Breast epithelium (tissue), 4 donors: ENCODE results near the gene DNAH17. TPM values are rescaled to one million over a fixed set of nuclear protein-coding genes. Genes with fewer than 3 reads are reported as not detected.

Experiments
- DNase-seq, 2 donors: peaks; one replicate each; pipeline ENCODE4 v3.0.0-alpha.2; 2019; ENCODE audit warnings: low spot score in 2 of 2
- H3K27ac ChIP-seq, 2 donors: fragments of 200-600 bp; sonication (generic) in 1 of 2; one replicate each; pipeline ENCODE4 v1.5.1; 2016 to 2019; ENCODE audit warnings: mild to moderate bottlenecking in 1 of 2
- H3K27me3 ChIP-seq, 2 donors: fragments of 200-600 bp; sonication (generic) in 1 of 2; one replicate each; pipeline versions ENCODE4 v1.5.1 to v1.6.0; 2017 to 2019; ENCODE audit warnings: control low read depth in 1 of 2, mild to moderate bottlenecking in 1 of 2
- H3K36me3 ChIP-seq: fragments of 200-600 bp; one replicate; pipeline ENCODE4 v1.5.1; 2019
- H3K4me1 ChIP-seq, 2 donors: fragments of 200-600 bp; sonication (generic); one replicate each; pipeline ENCODE4 v1.5.1; 2016 to 2019; ENCODE audit warnings: control low read depth in 1 of 2
- H3K4me3 ChIP-seq, 3 donors: fragments of 200-600 bp; sonication (generic); 1 replicate in 2 of 3; 2 replicates in 1 of 3; pipeline ENCODE4 v1.5.1; 2016 to 2019; ENCODE audit warnings: mild to moderate bottlenecking in 3 of 3, moderate library complexity in 2 of 3
- H3K9me3 ChIP-seq, 2 donors: fragments of 200-600 bp; sonication (generic) in 1 of 2; one replicate each; pipeline ENCODE4 v1.5.1; 2016 to 2019; ENCODE audit warnings: control low read depth in 1 of 2
- CTCF ChIP-seq, 3 donors: fragments of 450-650 bp; IDR thresholded peaks; one replicate each; pipeline ENCODE4 v1.5.1; 2016 to 2017; ENCODE audit warnings: antibody characterized with exemption in 3 of 3, mild to moderate bottlenecking in 3 of 3, moderate library complexity in 3 of 3
- POLR2A ChIP-seq: fragments of 450-650 bp; IDR thresholded peaks from one replicate; pipeline ENCODE4 v1.6.1; 2016; ENCODE audit warnings: antibody characterized with exemption, mild to moderate bottlenecking, moderate library complexity
- POLR2AphosphoS5 ChIP-seq, 3 donors: sonication (generic); formaldehyde crosslinking; IDR thresholded peaks; one replicate each; pipeline ENCODE4 v1.6.1; 2017; ENCODE audit warnings: antibody characterized with exemption in 3 of 3
- intact Hi-C: fragments of 100-400 bp; cut with DNase I; formaldehyde crosslinking; loops from one replicate; pipeline ENCODE4 v1.15.1; 2023; ENCODE audit warnings: low total_unique reads
- total RNA-seq, 3 donors: library from RNA; depleted of rRNA; stranded (reverse); fragments of >200 nt; gene quantifications; one replicate each; pipeline ENCODE4 v1.1.0, GENCODE V29; 2016

Gene DNAH17
- total RNA-seq, 3 donors from 2014 or later: 0.15 to 0.33 TPM; not detected in 1

DNA sequence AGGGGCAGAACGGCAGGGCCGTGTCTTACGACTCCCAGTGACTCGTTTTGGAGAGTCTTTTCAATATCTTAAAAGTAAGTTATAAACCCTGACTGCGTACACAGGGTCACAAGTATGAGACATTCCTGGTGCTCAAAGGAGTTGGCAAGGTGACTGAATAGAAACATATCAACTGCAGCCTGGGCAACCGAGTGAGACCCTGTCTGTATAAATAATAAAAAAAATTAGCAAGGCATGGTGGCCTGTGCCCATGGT is 115.5 kb downstream of the DNAH17 start:
- no peaks in the 10 kb centered on the region for H3K27me3 ChIP-seq
- TF ChIP-seq POLR2A (no peak), CTCF (IDR thresholded peaks at IDR 0.05) (no peak), POLR2AphosphoS5 (IDR thresholded peaks at IDR 0.05) (no peak)
- no peak overlapping the region for H3K27ac ChIP-seq
- no peaks in the 10 kb centered on the region for H3K4me1 ChIP-seq
- H3K36me3 ChIP-seq: no peaks in the 10 kb centered on the region
- DNase-seq: no peak
- intact Hi-C loops: no loop called here
- H3K9me3 ChIP-seq: no peaks in the 10 kb centered on the region
- H3K4me3 ChIP-seq: no peak overlapping the region

GRCh38 chr17:78460951-78461798 is 116.0 kb downstream of the DNAH17 start:
- no peaks in the 10 kb centered on the region for H3K27me3 ChIP-seq
- H3K4me1 ChIP-seq: no peaks in the 10 kb centered on the region
- DNase-seq: no peak
- TF ChIP-seq POLR2AphosphoS5 (IDR thresholded peaks at IDR 0.05) (no peak), POLR2A (no peak), CTCF (IDR thresholded peaks at IDR 0.05) (no peak)
- no peak overlapping the region for H3K27ac ChIP-seq
- H3K4me3 ChIP-seq: no peak overlapping the region
- no peaks in the 10 kb centered on the region for H3K36me3 ChIP-seq
- no peaks in the 10 kb centered on the region for H3K9me3 ChIP-seq
- intact Hi-C loops: no loop called here

GRCh38 chr17:78460176-78460675 is 117.0 kb downstream of the DNAH17 start:
- intact Hi-C loops: no loop called here
- DNase-seq: no peak
- H3K36me3 ChIP-seq: no peaks in the 10 kb centered on the region
- no peak overlapping the region for H3K27ac ChIP-seq
- H3K9me3 ChIP-seq: no peaks in the 10 kb centered on the region
- no peaks in the 10 kb centered on the region for H3K4me1 ChIP-seq
- no peaks in the 10 kb centered on the region for H3K27me3 ChIP-seq
- TF ChIP-seq CTCF (IDR thresholded peaks at IDR 0.05) (no peak), POLR2AphosphoS5 (IDR thresholded peaks at IDR 0.05) (no peak), POLR2A (no peak)
- no peak overlapping the region for H3K4me3 ChIP-seq

- Histone ChIP-seq H3K27me3 (no peaks in the 10 kb centered on the region), H3K9me3 (no peaks in the 10 kb centered on the region), H3K4me1 (no peaks in the 10 kb centered on the region), H3K4me3 (no peak overlapping the region), H3K36me3 (no peaks in the 10 kb centered on the region), H3K27ac (no peak overlapping the region)
- intact Hi-C loops: no loop called here
- TF ChIP-seq POLR2AphosphoS5 (IDR thresholded peaks at IDR 0.05): no peak
- TF ChIP-seq CTCF (IDR thresholded peaks at IDR 0.05): no peak
- no peak for TF ChIP-seq POLR2A
- no peak for DNase-seq
Observed at GRCh38 chr17:78459696-78460095, 117.5 kb downstream of the DNAH17 start.

DNA sequence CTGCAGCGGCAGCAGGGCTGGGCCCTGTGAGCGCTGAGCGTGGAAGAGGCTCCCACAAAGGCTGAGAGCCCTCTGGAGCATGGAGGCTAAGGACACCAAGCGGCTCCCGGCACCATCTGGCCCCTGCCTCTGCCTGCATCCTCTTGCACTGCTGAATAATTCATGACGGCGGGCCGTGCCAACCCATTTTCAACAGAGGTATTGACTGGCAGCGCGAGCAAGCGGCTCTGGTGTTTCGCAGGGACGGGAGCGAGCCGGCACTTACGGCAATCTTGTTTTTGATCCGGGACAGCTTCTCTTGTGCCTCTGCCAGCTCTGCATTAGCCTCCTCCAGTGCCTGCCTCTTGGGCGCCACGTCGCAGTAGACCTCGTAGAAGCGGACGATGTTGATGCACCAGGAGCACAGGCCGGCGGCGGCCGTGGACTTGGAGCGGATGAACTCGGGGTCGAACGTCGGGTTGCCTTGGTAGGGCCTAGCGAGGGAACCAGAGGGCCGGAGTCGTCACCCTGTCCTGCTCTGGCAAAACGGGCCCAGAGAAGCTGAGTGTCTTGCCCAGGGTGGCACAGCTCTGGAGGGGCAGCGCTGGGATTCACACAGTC is 118.4 kb downstream of the DNAH17 start:
- Histone ChIP-seq H3K4me1 (no peaks in the 10 kb centered on the region), H3K27me3 (no peaks in the 10 kb centered on the region), H3K9me3 (no peaks in the 10 kb centered on the region), H3K36me3 (no peaks in the 10 kb centered on the region), H3K4me3 (no peak overlapping the region), H3K27ac (no peak overlapping the region)
- TF ChIP-seq POLR2A (no peak), POLR2AphosphoS5 (IDR thresholded peaks at IDR 0.05) (no peak), CTCF (IDR thresholded peaks at IDR 0.05) (no peak)
- intact Hi-C loops: no loop called here
- no peak for DNase-seq
